ENCODE data around the gene CLDN9. TPM values are rescaled to one million over a fixed set of nuclear protein-coding genes. Genes with fewer than 3 reads are reported as not detected.

The CLDN9 gene
- total RNA-seq, 1 donor from 2014 or later, result 0.48 TPM

GRCh38 chr16:3014971-3015370 is 2.2 kb downstream of the CLDN9 start:
- H3K4me1 ChIP-seq (ENCODE audit: insufficient read depth, low read length), result peaks cover 20% of the 10 kb centered on the region
- no peak overlapping the region for H3K9ac ChIP-seq (ENCODE audit: low read length)
- DNase-seq (ENCODE audit: low read depth), result no peak
- H3K79me2 ChIP-seq (ENCODE audit: insufficient read depth, low read length), result no peaks in the 10 kb centered on the region
- peaks cover 5% of the 10 kb centered on the region for H4K20me1 ChIP-seq (ENCODE audit: insufficient read depth, low read length)
- Mint-ChIP-seq H3K27me3 (ENCODE audit: low read depth, unreplicated experiment) (no peaks in the 10 kb centered on the region), H3K36me3 (ENCODE audit: low read depth, unreplicated experiment) (peaks cover 3% of the 10 kb centered on the region), H3K4me1 (ENCODE audit: low read depth, unreplicated experiment) (peaks cover 13% of the 10 kb centered on the region), H3K27ac (ENCODE audit: unreplicated experiment) (no peak overlapping the region), H3K4me3 (ENCODE audit: unreplicated experiment) (peak overlapping the region; percentile 40), H3K9me3 (ENCODE audit: unreplicated experiment) (no peaks in the 10 kb centered on the region)
- FAIRE-seq, result no peak
- H2AFZ ChIP-seq (ENCODE audit: low read depth, low read length), result no peak overlapping the region
- no peak overlapping the region for H3K4me2 ChIP-seq (ENCODE audit: low read length)
- TF ChIP-seq CTCF (IDR thresholded peaks at IDR 0.05; ENCODE audit: insufficient read depth, low read depth, low read length) (no peak), EZH2 (IDR thresholded peaks at IDR 0.05; ENCODE audit: insufficient read depth, low read length) (no peak)
- H3K9me3 ChIP-seq (ENCODE audit: insufficient read depth, low read depth, low read length), result no peaks in the 10 kb centered on the region
- no peaks in the 10 kb centered on the region for H3K36me3 ChIP-seq (ENCODE audit: insufficient read depth, low read length)
- peaks cover 24% of the 10 kb centered on the region for H3K27me3 ChIP-seq (ENCODE audit: insufficient read depth, low read length)
- no peak overlapping the region for H3K4me3 ChIP-seq (ENCODE audit: insufficient read depth, low read depth, low read length)
- no peak overlapping the region for H3K27ac ChIP-seq (ENCODE audit: low read depth, low read length)

GRCh38 chr16:3015865-3016521 is 3.3 kb downstream of the CLDN9 start:
- Mint-ChIP-seq H3K4me3 (ENCODE audit: unreplicated experiment) (peak overlapping the region; percentile 92), H3K4me1 (ENCODE audit: low read depth, unreplicated experiment) (peaks cover 14% of the 10 kb centered on the region), H3K27ac (ENCODE audit: unreplicated experiment) (no peak overlapping the region), H3K9me3 (ENCODE audit: unreplicated experiment) (no peaks in the 10 kb centered on the region), H3K27me3 (ENCODE audit: low read depth, unreplicated experiment) (no peaks in the 10 kb centered on the region), H3K36me3 (ENCODE audit: low read depth, unreplicated experiment) (peaks cover 5% of the 10 kb centered on the region)
- no peak for TF ChIP-seq CTCF (IDR thresholded peaks at IDR 0.05; ENCODE audit: insufficient read depth, low read depth, low read length)
- FAIRE-seq (no peak), DNase-seq (ENCODE audit: low read depth) (no peak)
- Histone ChIP-seq H3K4me2 (ENCODE audit: low read length) (no peak overlapping the region), H3K27ac (ENCODE audit: low read depth, low read length) (no peak overlapping the region), H3K27me3 (ENCODE audit: insufficient read depth, low read length) (peaks cover 24% of the 10 kb centered on the region), H2AFZ (ENCODE audit: low read depth, low read length) (no peak overlapping the region), H3K4me3 (ENCODE audit: insufficient read depth, low read depth, low read length) (no peak overlapping the region), H3K36me3 (ENCODE audit: insufficient read depth, low read length) (no peaks in the 10 kb centered on the region), H3K79me2 (ENCODE audit: insufficient read depth, low read length) (peaks cover 5% of the 10 kb centered on the region), H3K4me1 (ENCODE audit: insufficient read depth, low read length) (peaks cover 18% of the 10 kb centered on the region), H3K9me3 (ENCODE audit: insufficient read depth, low read depth, low read length) (no peaks in the 10 kb centered on the region), H4K20me1 (ENCODE audit: insufficient read depth, low read length) (peaks cover 9% of the 10 kb centered on the region), H3K9ac (ENCODE audit: low read length) (no peak overlapping the region)

- H3K36me3 Mint-ChIP-seq (ENCODE audit: low read depth, unreplicated experiment), result peaks cover 5% of the 10 kb centered on the region
- Histone ChIP-seq H3K4me3 (ENCODE audit: insufficient read depth, low read depth, low read length) (no peak overlapping the region), H4K20me1 (ENCODE audit: insufficient read depth, low read length) (peaks cover 6% of the 10 kb centered on the region), H3K4me1 (ENCODE audit: insufficient read depth, low read length) (peaks cover 19% of the 10 kb centered on the region), H2AFZ (ENCODE audit: low read depth, low read length) (no peak overlapping the region), H3K79me2 (ENCODE audit: insufficient read depth, low read length) (peaks cover 5% of the 10 kb centered on the region), H3K36me3 (ENCODE audit: insufficient read depth, low read length) (no peaks in the 10 kb centered on the region), H3K9me3 (ENCODE audit: insufficient read depth, low read depth, low read length) (no peaks in the 10 kb centered on the region), H3K4me2 (ENCODE audit: low read length) (no peak overlapping the region), H3K9ac (ENCODE audit: low read length) (no peak overlapping the region), H3K27me3 (ENCODE audit: insufficient read depth, low read length) (peaks cover 17% of the 10 kb centered on the region), H3K27ac (ENCODE audit: low read depth, low read length) (no peak overlapping the region)
- TF ChIP-seq EZH2 (IDR thresholded peaks at IDR 0.05; ENCODE audit: insufficient read depth, low read length), result no peak
- TF ChIP-seq CTCF (IDR thresholded peaks at IDR 0.05; ENCODE audit: insufficient read depth, low read depth, low read length), result no peak
- FAIRE-seq, result no peak
- no peaks in the 10 kb centered on the region for H3K27me3 Mint-ChIP-seq (ENCODE audit: low read depth, unreplicated experiment)
- peaks cover 14% of the 10 kb centered on the region for H3K4me1 Mint-ChIP-seq (ENCODE audit: low read depth, unreplicated experiment)
- H3K27ac Mint-ChIP-seq (ENCODE audit: unreplicated experiment), result peak overlapping the region; percentile 81
- H3K4me3 Mint-ChIP-seq (ENCODE audit: unreplicated experiment), result peak overlapping the region; percentile 92
- H3K9me3 Mint-ChIP-seq (ENCODE audit: unreplicated experiment), result no peaks in the 10 kb centered on the region
- no peak for DNase-seq (ENCODE audit: low read depth)
Observed at GRCh38 chr16:3017344-3017743, 4.6 kb downstream of the CLDN9 start.

All from astrocyte (in vitro differentiated cells and primary cell).